Heart right ventricle (tissue), 16 donors: ENCODE results near the gene C4BPA. TPM values are rescaled to one million over a fixed set of nuclear protein-coding genes. Genes with fewer than 3 reads are reported as not detected.

Experiments used
- ATAC-seq, 8 donors: fragments of 200-7000 bp; cut with Tn5 transposase; one replicate each; pipeline ENCODE4 v1.9.1; 2020; ENCODE audit warnings: mild to moderate bottlenecking in 8 of 8, moderate library complexity in 8 of 8, moderate number of reproducible peaks in 1 of 8
- DNase-seq, 2 donors: peaks; one replicate each; pipeline ENCODE4 v3.0.0-alpha.2; 2020
- H3K27ac ChIP-seq, 10 donors: fragments of 200-600 bp; sonication (generic) in 2 of 10; one replicate each; pipeline versions ENCODE4 v1.5.0 to v1.8.0; 2020 to 2022; ENCODE audit warnings: mild to moderate bottlenecking in 3 of 10
- H3K27me3 ChIP-seq, 7 donors: fragments of 200-600 bp; one replicate each; pipeline ENCODE4 v1.8.0; 2021 to 2022; ENCODE audit warnings: mild to moderate bottlenecking in 2 of 7
- H3K36me3 ChIP-seq, 9 donors: fragments of 200-600 bp; sonication (generic) in 1 of 9; one replicate each; pipeline versions ENCODE4 v1.5.0 to v1.8.0; 2020 to 2022; ENCODE audit warnings: mild to moderate bottlenecking in 2 of 9
- H3K4me1 ChIP-seq, 9 donors: fragments of 200-600 bp; sonication (generic) in 1 of 9; one replicate each; pipeline versions ENCODE4 v1.5.0 to v1.8.0; 2020 to 2022; ENCODE audit warnings: mild to moderate bottlenecking in 4 of 9
- H3K4me3 ChIP-seq, 10 donors: fragments of 200-600 bp; sonication (generic) in 2 of 10; one replicate each; pipeline versions ENCODE4 v1.5.0 to v1.8.0; 2020 to 2022; ENCODE audit warnings: mild to moderate bottlenecking in 7 of 10, moderate library complexity in 2 of 10
- H3K9me3 ChIP-seq, 11 donors: fragments of 200-600 bp in 10 of 11; sonication (generic) in 2 of 11; one replicate each; pipeline versions ENCODE4 v1.5.0 to v1.8.0; 2013 to 2022; ENCODE audit warnings: mild to moderate bottlenecking in 2 of 11, control low read depth in 1 of 11, moderate library complexity in 1 of 11
- WGBS, 2 donors: extraction: QIAGEN DNeasy Blood & Tissue Kit; methylation state at CpG; one replicate each; pipeline ENCODE4 v1.1.7; 2013; ENCODE audit warnings: inconsistent platforms in 1 of 2; 5-methylcytosine and 5-hydroxymethylcytosine counted together
- intact Hi-C, 10 donors: fragments of 100-400 bp; cut with DNase I; formaldehyde crosslinking; loops; one replicate each; pipeline versions ENCODE4 v1.11.1 to v1.14.2; 2022
- polyA plus RNA-seq, 2 donors: library from polyadenylated mRNA; stranded (reverse); fragments of 200-250 nt; gene quantifications; one replicate each; pipeline ENCODE4 v1.2.3, GENCODE V29; 2013
- total RNA-seq, 10 donors: library from RNA; stranded (reverse); fragmentation: NEBNext Ultra II Directional in 3 of 10; extraction: Animal tissue kit (Norgen Biotek cat#: 25700) in 3 of 10; gene quantifications; one replicate each; pipeline versions ENCODE4 v1.2.1 to v1.2.4, GENCODE V29; 2021 to 2023
- TF ChIP-seq, protein P1 (sequence below), 9 donors: fragments of 200-600 bp; sonication (generic) in 2 of 9; IDR thresholded peaks; one replicate each; pipeline versions ENCODE4 v1.5.0 to v1.8.0; 2021 to 2022; ENCODE audit warnings: antibody characterized with exemption in 9 of 9, mild to moderate bottlenecking in 5 of 9, moderate library complexity in 1 of 9
- donor health status: Arrhythmogenic right ventricular cardiomyopathy.
- donor health status: ischemic (EF 13 %, LVEDD 7.1; RV severe dilation, severe dysfunction).
- donor health status: healthy with polysubstance abuse.
- donor health status: DM: no; HTN: yes; CAD: no.
- donor health status: DM: no; HTN: no; CAD: no.
- donor health status: ischemic (EF 25% LVEDD 6.9; RV normal size, moderate dysfunction).
- donor health status: ischemic (EF 25% LVEDD 5.7; RV mildly dilated, moderate dysfunction).
- donor health status: healthy.
- donor health status: DM: yes; HTN: yes; CAD: no.
- donor health status: Ischemic cardiomyopathy.
- donor health status: ischemic (EF 35%, LVEDD 5.7; RV mildly dilated, moderate dysfunction).
- donor health status: nonischemic (EF 11% LVEDD 7.7; RV severe dilation, severe dysfunction).
- donor health status: DM: yes; HTN: yes; CAD: no.
- donor health status: PGD.
- donor health status: ischemic (EF 29% LVEDD 5.4; RV normal size, mild dysfunction).
- donor health status: nonischemic (EF 23%, LVEDD 6.1; RV moderate dilation, normal function).

The C4BPA gene
- total and polyA plus RNA-seq, 12 donors, result not detected

DNA sequence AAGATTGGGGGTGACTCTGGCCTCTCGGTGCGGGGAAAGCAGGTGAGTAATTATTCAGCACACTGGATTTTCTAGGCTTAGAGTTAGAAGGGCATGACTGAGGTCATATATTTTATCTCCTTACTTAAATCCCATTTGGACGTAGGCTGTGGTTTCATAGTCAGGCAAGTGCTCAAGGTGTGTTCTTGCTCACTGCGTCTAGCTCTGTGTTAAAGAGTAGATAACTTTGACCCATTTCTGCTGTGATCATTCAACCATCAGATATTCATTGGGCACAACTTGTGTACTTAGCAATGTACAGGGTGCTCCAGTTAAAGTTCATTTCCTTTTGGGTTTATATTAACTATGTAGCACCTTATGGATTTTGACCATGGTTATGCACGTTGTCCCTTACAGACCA, 36.4 kb upstream of the C4BPA start:
- Histone ChIP-seq H3K4me3 (no peak overlapping the region), H3K36me3 (peaks cover 0 to 99% (median 30%) of the 10 kb centered on the region in 9 donors), H3K27me3 (no peaks in the 10 kb centered on the region), H3K4me1 (peaks cover 2 to 86% (median 21%) of the 10 kb centered on the region in 9 donors), H3K27ac (peak overlapping the region in 5 of 10 donors; percentile 22 to 82 (median 79)), H3K9me3 (no peaks in the 10 kb centered on the region)
- no peak for ATAC-seq
- intact Hi-C loops, result no loop called here
- TF ChIP-seq, protein P1, sequence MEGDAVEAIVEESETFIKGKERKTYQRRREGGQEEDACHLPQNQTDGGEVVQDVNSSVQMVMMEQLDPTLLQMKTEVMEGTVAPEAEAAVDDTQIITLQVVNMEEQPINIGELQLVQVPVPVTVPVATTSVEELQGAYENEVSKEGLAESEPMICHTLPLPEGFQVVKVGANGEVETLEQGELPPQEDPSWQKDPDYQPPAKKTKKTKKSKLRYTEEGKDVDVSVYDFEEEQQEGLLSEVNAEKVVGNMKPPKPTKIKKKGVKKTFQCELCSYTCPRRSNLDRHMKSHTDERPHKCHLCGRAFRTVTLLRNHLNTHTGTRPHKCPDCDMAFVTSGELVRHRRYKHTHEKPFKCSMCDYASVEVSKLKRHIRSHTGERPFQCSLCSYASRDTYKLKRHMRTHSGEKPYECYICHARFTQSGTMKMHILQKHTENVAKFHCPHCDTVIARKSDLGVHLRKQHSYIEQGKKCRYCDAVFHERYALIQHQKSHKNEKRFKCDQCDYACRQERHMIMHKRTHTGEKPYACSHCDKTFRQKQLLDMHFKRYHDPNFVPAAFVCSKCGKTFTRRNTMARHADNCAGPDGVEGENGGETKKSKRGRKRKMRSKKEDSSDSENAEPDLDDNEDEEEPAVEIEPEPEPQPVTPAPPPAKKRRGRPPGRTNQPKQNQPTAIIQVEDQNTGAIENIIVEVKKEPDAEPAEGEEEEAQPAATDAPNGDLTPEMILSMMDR (IDR thresholded peaks at IDR 0.05), result no peak
- 70 to 80% methylated on average over 5 of the region's 5 CpGs for WGBS, 2 donors
- no peak for DNase-seq

DNA sequence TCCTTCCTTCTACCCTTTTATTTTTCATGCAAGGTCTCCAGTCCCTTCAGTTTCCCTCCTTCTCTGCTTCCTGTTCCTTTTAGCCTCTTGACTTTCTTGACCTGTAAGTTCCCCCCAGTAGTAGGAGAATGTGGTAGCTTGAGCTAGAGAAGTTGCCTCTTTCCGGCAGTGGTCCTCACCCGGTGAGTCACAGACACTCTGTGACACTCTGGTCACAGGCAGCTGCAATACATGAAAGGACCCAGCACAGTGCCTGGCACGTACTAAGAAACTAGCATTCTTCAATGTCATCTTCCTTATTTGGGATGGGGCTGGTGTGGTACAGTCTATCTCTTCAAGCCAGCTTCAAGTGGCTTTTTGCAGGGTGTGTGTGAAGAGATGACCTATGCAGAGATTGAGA, 35.0 kb upstream of the C4BPA start:
- ATAC-seq (peak in 6 of 8 donors; percentile 25 to 66 (median 40)), DNase-seq (no peak)
- Histone ChIP-seq H3K36me3 (peaks cover 0 to 100% (median 28%) of the 10 kb centered on the region in 9 donors), H3K27ac (peak overlapping the region in 8 of 10 donors; percentile 26 to 80 (median 68)), H3K27me3 (no peaks in the 10 kb centered on the region), H3K4me1 (peaks cover 2 to 89% (median 26%) of the 10 kb centered on the region in 9 donors), H3K4me3 (no peak overlapping the region), H3K9me3 (no peaks in the 10 kb centered on the region)
- WGBS, 2 donors, result 70 to 72% methylated on average over 3 of the region's 3 CpGs
- TF ChIP-seq, protein P1 (IDR thresholded peaks at IDR 0.05), result no peak
- intact Hi-C loops, result no loop called here

DNA sequence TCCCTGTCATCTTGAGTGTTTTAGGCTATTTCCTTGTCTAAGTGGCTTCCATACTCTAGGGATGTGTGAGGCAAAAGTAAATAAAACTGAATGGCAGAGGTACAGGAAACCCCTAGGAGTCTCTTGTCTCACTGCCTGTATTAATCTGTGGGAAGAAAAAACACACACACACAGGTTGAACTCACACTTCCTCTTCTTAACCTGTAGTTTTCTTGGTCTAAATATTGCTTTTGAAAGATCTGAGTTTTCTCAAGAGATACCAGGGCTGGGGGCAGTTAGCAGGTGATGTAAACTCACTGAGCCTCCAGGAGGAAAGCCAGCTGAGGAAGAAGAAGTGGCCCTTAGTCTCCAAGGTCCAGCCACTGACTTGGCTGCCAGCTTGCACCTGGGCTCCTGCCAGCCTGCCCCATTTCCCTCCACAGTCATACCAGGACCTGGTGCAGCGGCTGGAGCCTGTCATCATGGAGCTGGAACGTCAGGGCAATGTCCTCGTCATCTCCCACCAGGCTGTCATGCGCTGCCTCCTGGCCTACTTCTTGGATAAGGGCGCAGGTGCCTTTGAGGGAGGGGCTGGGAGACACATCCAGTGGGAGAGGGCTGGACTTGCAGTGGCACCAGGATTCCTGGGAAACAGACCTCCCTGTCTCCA, 34.1 kb upstream of the C4BPA start:
- peak; percentile 56 to 90 (median 76) for ATAC-seq
- Histone ChIP-seq H3K9me3 (no peaks in the 10 kb centered on the region), H3K27me3 (no peaks in the 10 kb centered on the region), H3K4me1 (peaks cover under 1 to 90% (median 26%) of the 10 kb centered on the region in 9 donors), H3K27ac (peak overlapping the region in 8 of 10 donors; percentile 50 to 80 (median 71)), H3K36me3 (peaks cover 0 to 100% (median 29%) of the 10 kb centered on the region in 9 donors), H3K4me3 (no peak overlapping the region)
- TF ChIP-seq, protein P1 (IDR thresholded peaks at IDR 0.05), result no peak
- WGBS, 2 donors, result 50 to 66% methylated on average over 5 of the region's 5 CpGs
- intact Hi-C loops, result loop anchor here in 2 of 10 donors (10.0 kb wide), 2 partner anchors 145 to 435 kb away; partner anchors contain the start of genes DYRK3 (in 1 of the 2) and FCMR (in 1 of the 2)
- DNase-seq, result peak; percentile 55 to 58

DNA sequence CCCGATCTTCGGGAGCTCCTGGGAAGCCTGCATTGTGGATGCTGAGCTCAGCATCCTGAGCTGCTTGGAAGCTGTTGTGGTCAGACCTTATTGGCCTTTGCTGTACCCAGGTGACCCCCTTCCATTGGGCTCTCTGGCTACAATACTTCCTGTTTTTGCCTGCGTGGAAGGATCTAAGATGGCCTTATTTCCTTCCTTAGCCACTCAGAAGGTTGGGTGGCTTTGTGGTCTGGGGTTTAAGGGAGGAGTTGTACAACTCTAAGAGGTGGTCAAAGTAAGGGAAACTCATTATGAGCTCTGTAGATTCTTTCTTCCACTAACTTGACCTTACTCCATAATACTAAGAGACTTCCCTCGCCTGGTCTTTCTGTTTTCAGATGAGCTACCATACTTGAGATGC, 33.2 kb upstream of the C4BPA start:
- Histone ChIP-seq H3K4me3 (no peak overlapping the region), H3K27me3 (no peaks in the 10 kb centered on the region), H3K4me1 (peaks cover 0 to 92% (median 29%) of the 10 kb centered on the region in 9 donors), H3K9me3 (no peaks in the 10 kb centered on the region), H3K36me3 (peaks cover 0 to 100% (median 33%) of the 10 kb centered on the region in 9 donors), H3K27ac (peak overlapping the region in 8 of 10 donors; percentile 50 to 80 (median 71))
- ATAC-seq (peak in 1 of 8 donors; percentile 33), DNase-seq (no peak)
- intact Hi-C loops, result loop anchor here in 2 of 10 donors (10.0 kb wide), 2 partner anchors 146 to 436 kb away; partner anchors contain the start of genes DYRK3 (in 1 of the 2) and FCMR (in 1 of the 2)
- TF ChIP-seq, protein P1 (IDR thresholded peaks at IDR 0.05), result no peak
- 88 to 90% methylated on average over 4 of the region's 4 CpGs for WGBS, 2 donors
